Fibroblast of pulmonary artery (primary cell): ENCODE measurements around the gene AVP.
A peak's percentile ranks its signal among the peaks of the same experiment; 100 is the strongest.
"Not testable (repeated sequence)": the region's sequence is repeated elsewhere in the genome, so short reads cannot be mapped to it uniquely, and the experiment has no call there.

Experiments used
- DNase-seq: peaks from one replicate; pipeline ENCODE4 v3.0.0-alpha.2; 2010; ENCODE audit warnings: low read depth
- H3K4me3 ChIP-seq: replicated peaks from 2 replicates; pipeline ENCODE4 v1.5.1; 2011; ENCODE audit warnings: low read depth, mild to moderate bottlenecking, control low read depth, low read length, moderate library complexity
- CTCF ChIP-seq: IDR thresholded peaks from 2 replicates; pipeline ENCODE4 v1.5.1; 2011; ENCODE audit warnings: mild to moderate bottlenecking, control low read depth, low read length, inconsistent platforms; ENCODE audit errors: missing control alignments

AVP gene

GRCh38 chr20:3071610-3072529, 12.7 kb downstream of the AVP start, which contains the start of gene OXT:
Gene OXT (plus strand): TSS chr20:3071620. CDS start chr20:3071656, 36 bp downstream.
- no peak for DNase-seq
- TF ChIP-seq CTCF = no peak
- H3K4me3 ChIP-seq = peak within 1 kb of the TSS; percentile 17

GRCh38 chr20:3071266-3071609, 13.3 kb downstream of the AVP start:
- H3K4me3 ChIP-seq = no peak overlapping the region
- no peak for DNase-seq
- no peak for TF ChIP-seq CTCF

- H3K4me3 ChIP-seq = no peak overlapping the region
- DNase-seq = no peak
- no peak for TF ChIP-seq CTCF
Measured at GRCh38 chr20:3070725-3071124, 13.8 kb downstream of the AVP start.

- TF ChIP-seq CTCF = no peak
- no peak overlapping the region for H3K4me3 ChIP-seq
- no peak for DNase-seq
Measured at GRCh38 chr20:3068986-3069900, 15.3 kb downstream of the AVP start.

GRCh38 chr20:3068075-3068474, 16.4 kb downstream of the AVP start:
- DNase-seq = no peak
- TF ChIP-seq CTCF = no peak
- no peak overlapping the region for H3K4me3 ChIP-seq

GRCh38 chr20:3067139-3068014, 17.1 kb downstream of the AVP start:
- no peak for DNase-seq
- H3K4me3 ChIP-seq = no peak overlapping the region
- no peak for TF ChIP-seq CTCF

- not testable (repeated sequence) for DNase-seq, H3K4me3 ChIP-seq
Measured at GRCh38 chr20:3064119-3064518, 20.4 kb downstream of the AVP start.
